Type B pancreatic cell (in vitro differentiated cells): Measurements from ENCODE around the gene ST6GAL1. TPM values are rescaled to one million over a fixed set of nuclear protein-coding genes. Genes with fewer than 3 reads are reported as not detected.

Experiments
- DNase-seq: peaks from one replicate; pipeline ENCODE4 v3.0.0; 2021; ENCODE audit warnings: mixed read lengths; ENCODE audit not compliant: unreplicated experiment; ENCODE audit errors: extremely low spot score
- H3K27ac Mint-ChIP-seq: 2 replicates; pipeline ENCODE4 v1.8.0; 2021; ENCODE audit warnings: mild to moderate bottlenecking, mixed read lengths
- H3K27me3 Mint-ChIP-seq: 2 replicates; pipeline ENCODE4 v1.8.0; 2021; ENCODE audit warnings: mixed read lengths
- H3K36me3 Mint-ChIP-seq: 2 replicates; pipeline ENCODE4 v1.8.0; 2021; ENCODE audit warnings: mixed read lengths
- H3K4me1 Mint-ChIP-seq: one replicate; pipeline ENCODE4 v1.8.0; 2021; ENCODE audit warnings: mixed read lengths; ENCODE audit not compliant: unreplicated experiment
- H3K4me3 Mint-ChIP-seq: 2 replicates; pipeline ENCODE4 v1.8.0; 2021; ENCODE audit warnings: mild to moderate bottlenecking, mixed read lengths
- H3K9me3 Mint-ChIP-seq: 2 replicates; pipeline ENCODE4 v1.8.0; 2021; ENCODE audit warnings: mixed read lengths
- CTCF ChIP-seq: fragments of 200-600 bp; sonication (generic); conservative IDR thresholded peaks from 2 replicates; pipeline ENCODE4 v1.5.0; 2021; ENCODE audit warnings: antibody characterized with exemption, mild to moderate bottlenecking
- total RNA-seq: library from RNA; stranded (reverse); gene quantifications from 2 replicates; pipeline ENCODE4 v1.2.1, GENCODE V29; 2021; ENCODE audit warnings: low replicate concordance

The ST6GAL1 gene
- total RNA-seq, 1 donor from 2014 or later = 51.8 TPM

DNA sequence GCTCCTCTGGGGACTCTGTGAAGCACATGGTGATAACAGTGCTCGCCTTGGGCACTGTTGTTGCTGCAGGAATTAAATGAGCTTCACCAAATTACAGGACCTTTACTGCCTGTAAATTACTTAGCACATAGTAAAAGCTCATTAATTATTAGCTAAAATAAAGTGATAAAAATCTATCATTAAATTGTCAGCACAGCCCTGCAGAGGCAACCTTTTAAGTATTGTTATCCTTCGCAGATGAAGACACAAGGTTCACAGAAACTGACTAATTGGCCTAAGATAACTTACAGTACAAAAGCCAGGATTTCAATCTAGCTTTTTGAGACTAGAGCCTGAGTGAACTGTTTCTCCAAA lies 96.0 kb downstream of the ST6GAL1 start:
- Mint-ChIP-seq H3K27me3 (no peaks in the 10 kb centered on the region), H3K4me1 (peaks cover 14% of the 10 kb centered on the region), H3K27ac (no peak overlapping the region), H3K36me3 (peaks cover 17% of the 10 kb centered on the region), H3K9me3 (no peaks in the 10 kb centered on the region), H3K4me3 (no peak overlapping the region)
- TF ChIP-seq CTCF = no peak
- DNase-seq = no peak

GRCh38 chr3:187027531-187028278 lies 97.4 kb downstream of the ST6GAL1 start:
- Mint-ChIP-seq H3K36me3 (peaks cover 10% of the 10 kb centered on the region), H3K4me3 (no peak overlapping the region), H3K27me3 (no peaks in the 10 kb centered on the region), H3K27ac (no peak overlapping the region), H3K9me3 (no peaks in the 10 kb centered on the region), H3K4me1 (peaks cover 14% of the 10 kb centered on the region)
- TF ChIP-seq CTCF = no peak
- DNase-seq = no peak

- no peak overlapping the region for H3K4me3 Mint-ChIP-seq
- DNase-seq = no peak
- peaks cover 7% of the 10 kb centered on the region for H3K9me3 Mint-ChIP-seq
- H3K27me3 Mint-ChIP-seq = no peaks in the 10 kb centered on the region
- no peak for TF ChIP-seq CTCF
- H3K4me1 Mint-ChIP-seq = peaks cover 7% of the 10 kb centered on the region
- H3K27ac Mint-ChIP-seq = no peak overlapping the region
- H3K36me3 Mint-ChIP-seq = peaks cover 19% of the 10 kb centered on the region
Observed at GRCh38 chr3:187031934-187032333, 101.6 kb downstream of the ST6GAL1 start.

- H3K9me3 Mint-ChIP-seq = peaks cover 7% of the 10 kb centered on the region
- no peak for DNase-seq
- no peak overlapping the region for H3K27ac Mint-ChIP-seq
- H3K4me1 Mint-ChIP-seq = no peaks in the 10 kb centered on the region
- H3K36me3 Mint-ChIP-seq = peaks cover 17% of the 10 kb centered on the region
- no peak overlapping the region for H3K4me3 Mint-ChIP-seq
- H3K27me3 Mint-ChIP-seq = no peaks in the 10 kb centered on the region
- TF ChIP-seq CTCF = no peak
Observed at GRCh38 chr3:187036394-187036793, 106.1 kb downstream of the ST6GAL1 start.

GRCh38 chr3:187039100-187039722 lies 108.9 kb downstream of the ST6GAL1 start:
- peaks cover 1% of the 10 kb centered on the region for H3K9me3 Mint-ChIP-seq
- no peak overlapping the region for H3K4me3 Mint-ChIP-seq
- no peak overlapping the region for H3K27ac Mint-ChIP-seq
- H3K27me3 Mint-ChIP-seq = no peaks in the 10 kb centered on the region
- DNase-seq = no peak
- TF ChIP-seq CTCF = no peak
- peaks cover 10% of the 10 kb centered on the region for H3K4me1 Mint-ChIP-seq
- H3K36me3 Mint-ChIP-seq = peaks cover 13% of the 10 kb centered on the region
